Left lung (tissue), 10 donors: ENCODE results near the gene CTNNA3. TPM values are rescaled to one million over a fixed set of nuclear protein-coding genes. Genes with fewer than 3 reads are reported as not detected.

Experiments
- ATAC-seq: fragments of 200-7000 bp; cut with Tn5 transposase; one replicate; pipeline ENCODE4 v1.9.1; 2020; ENCODE audit warnings: moderate library complexity
- DNase-seq, 4 donors: peaks; one replicate each; pipeline ENCODE4 v3.0.0-alpha.2; 2013 to 2020
- H3K27ac ChIP-seq, 2 donors: fragments of 200-600 bp; sonication (generic) in 1 of 2; one replicate each; pipeline versions ENCODE4 v1.5.0 to v1.8.0; 2020 to 2021
- H3K27me3 ChIP-seq, 2 donors: fragments of 200-600 bp; sonication (generic) in 1 of 2; one replicate each; pipeline versions ENCODE4 v1.5.0 to v1.8.0; 2020 to 2021
- H3K36me3 ChIP-seq, 2 donors: fragments of 200-600 bp; sonication (generic) in 1 of 2; one replicate each; pipeline versions ENCODE4 v1.5.0 to v1.8.0; 2020 to 2021
- H3K4me1 ChIP-seq, 2 donors: fragments of 200-600 bp; one replicate each; pipeline ENCODE4 v1.8.0; 2021
- H3K4me3 ChIP-seq, 2 donors: fragments of 200-600 bp; sonication (generic) in 1 of 2; one replicate each; pipeline versions ENCODE4 v1.5.0 to v1.8.0; 2020 to 2021; ENCODE audit warnings: mild to moderate bottlenecking in 1 of 2
- H3K9me3 ChIP-seq, 2 donors: fragments of 200-600 bp; sonication (generic) in 1 of 2; one replicate each; pipeline versions ENCODE4 v1.5.0 to v1.8.0; 2020 to 2021
- CTCF ChIP-seq, 2 donors: fragments of 200-600 bp; sonication (generic) in 1 of 2; IDR thresholded peaks; one replicate each; pipeline versions ENCODE4 v1.5.0 to v1.8.0; 2021; ENCODE audit warnings: antibody characterized with exemption in 2 of 2
- intact Hi-C, 2 donors: fragments of 100-400 bp; cut with DNase I; formaldehyde crosslinking; loops; one replicate each; pipeline versions ENCODE4 v1.11.2 to v1.14.2; 2022
- polyA plus RNA-seq, 6 donors: library from polyadenylated mRNA; unstranded; fragments of 120-200 nt; gene quantifications; one replicate each; pipeline ENCODE4 v1.2.1, GENCODE V29; 2013; ENCODE audit not compliant: insufficient read length in 6 of 6
- total RNA-seq, 2 donors: library from RNA; stranded (reverse); fragmentation: NEBNext Ultra II Directional; extraction: Animal tissue kit (Norgen Biotek cat#: 25700); gene quantifications; one replicate each; pipeline ENCODE4 v1.2.1, GENCODE V29; 2021
- donor health status: DM: no; HTN: yes; CAD: no.
- donor health status: DM: no; HTN: no; CAD: no.

The CTNNA3 gene
- total and polyA plus RNA-seq, 8 donors = 1.1 to 8.2 (median 6.6) TPM; not detected in 1

GRCh38 chr10:66695046-66695445 is 1000.9 kb downstream of the CTNNA3 start:
- Histone ChIP-seq H3K4me3 (no peak overlapping the region), H3K9me3 (peaks cover 0 to 10% of the 10 kb centered on the region in 2 donors), H3K36me3 (no peaks in the 10 kb centered on the region), H3K27ac (no peak overlapping the region), H3K4me1 (no peaks in the 10 kb centered on the region), H3K27me3 (no peaks in the 10 kb centered on the region)
- no peak for ATAC-seq
- DNase-seq = no peak
- TF ChIP-seq CTCF (IDR thresholded peaks at IDR 0.05) = no peak
- intact Hi-C loops = no loop called here

- Histone ChIP-seq H3K4me3 (no peak overlapping the region), H3K4me1 (no peaks in the 10 kb centered on the region), H3K9me3 (no peaks in the 10 kb centered on the region), H3K27ac (no peak overlapping the region), H3K36me3 (no peaks in the 10 kb centered on the region), H3K27me3 (no peaks in the 10 kb centered on the region)
- intact Hi-C loops = no loop called here
- ATAC-seq (no peak), DNase-seq (no peak)
- TF ChIP-seq CTCF (IDR thresholded peaks at IDR 0.05) = no peak
Measured at GRCh38 chr10:66684581-66684980, 1011.4 kb downstream of the CTNNA3 start.

- intact Hi-C loops = no loop called here
- H3K36me3 ChIP-seq = no peaks in the 10 kb centered on the region
- DNase-seq = no peak
- no peak overlapping the region for H3K4me3 ChIP-seq
- no peak for TF ChIP-seq CTCF (IDR thresholded peaks at IDR 0.05)
- no peak overlapping the region for H3K27ac ChIP-seq
- no peak for ATAC-seq
- H3K27me3 ChIP-seq = no peaks in the 10 kb centered on the region
- H3K9me3 ChIP-seq = no peaks in the 10 kb centered on the region
- H3K4me1 ChIP-seq = no peaks in the 10 kb centered on the region
Measured at GRCh38 chr10:66680886-66681285, 1015.1 kb downstream of the CTNNA3 start.

GRCh38 chr10:66678521-66678920 is 1017.5 kb downstream of the CTNNA3 start:
- ATAC-seq (no peak), DNase-seq (no peak)
- Histone ChIP-seq H3K27ac (no peak overlapping the region), H3K36me3 (no peaks in the 10 kb centered on the region), H3K4me1 (no peaks in the 10 kb centered on the region), H3K4me3 (no peak overlapping the region), H3K9me3 (no peaks in the 10 kb centered on the region), H3K27me3 (no peaks in the 10 kb centered on the region)
- intact Hi-C loops = no loop called here
- TF ChIP-seq CTCF (IDR thresholded peaks at IDR 0.05) = no peak

- peak in 2 of 4 donors; percentile 19 to 26 for DNase-seq
- Histone ChIP-seq H3K27me3 (no peaks in the 10 kb centered on the region), H3K4me3 (no peak overlapping the region), H3K4me1 (no peaks in the 10 kb centered on the region), H3K27ac (no peak overlapping the region), H3K36me3 (no peaks in the 10 kb centered on the region), H3K9me3 (no peaks in the 10 kb centered on the region)
- TF ChIP-seq CTCF (IDR thresholded peaks at IDR 0.05) = no peak
- ATAC-seq = no peak
- intact Hi-C loops = no loop called here
Measured at GRCh38 chr10:66673071-66673470, 1022.9 kb downstream of the CTNNA3 start.
